KBM-7 (cell line): ENCODE results near the gene YARS2.
"Not testable (repeated sequence)": the region's sequence is repeated elsewhere in the genome, so short reads cannot be mapped to it uniquely, and the experiment has no call there.

Experiments used
- DNase-seq: peaks from one replicate; pipeline ENCODE4 v3.0.0-alpha.2; 2015
- in situ Hi-C: fragments of 300-500 bp; cut with MboI; formaldehyde crosslinking; loops from 2 replicates; pipeline ENCODE4 v1.14.3; 2020; ENCODE audit warnings: low sequenced_read_pairs, low pct_unique_long_range_greater_than_20kb, mixed read lengths

The YARS2 gene

GRCh38 chr12:32699437-32699836 lies 56.3 kb downstream of the YARS2 start:
- DNase-seq, in situ Hi-C loops: not testable (repeated sequence)

- in situ Hi-C loops, result no loop called here
- no peak for DNase-seq
These were observed 57.4 kb downstream of the YARS2 start for GRCh38 chr12:32698285-32698684.

GRCh38 chr12:32697445-32697844 lies 58.3 kb downstream of the YARS2 start:
- no peak for DNase-seq
- in situ Hi-C loops, result no loop called here
